DOHH2 (cell line): ENCODE measurements around the gene ZNF232.

Experiments used
- H3F3A ChIP-seq: fragments of 200-600 bp; sonication (generic), shearing (Covaris generic); 2 replicates; pipeline ENCODE4 v1.6.0; 2016; ENCODE audit warnings: antibody characterized with exemption, mild to moderate bottlenecking; ENCODE audit not compliant: control insufficient read depth, insufficient read depth
- H3K27ac ChIP-seq: fragments of 200-600 bp; sonication (generic); 2 replicates; pipeline ENCODE4 v1.5.1; 2014; ENCODE audit warnings: low read depth, mild to moderate bottlenecking, low read length, moderate library complexity
- H3K27me3 ChIP-seq: fragments of 200-600 bp; sonication (generic); 2 replicates; pipeline ENCODE4 v1.6.1; 2014; ENCODE audit warnings: mild to moderate bottlenecking, low read length, mixed read lengths; ENCODE audit not compliant: control insufficient read depth
- H3K36me3 ChIP-seq: fragments of 200-600 bp; sonication (generic); 2 replicates; pipeline ENCODE4 v1.6.1; 2014; ENCODE audit warnings: mild to moderate bottlenecking, low read length, moderate library complexity, mixed read lengths; ENCODE audit not compliant: control insufficient read depth
- H3K4me1 ChIP-seq: fragments of 200-600 bp; sonication (generic); 2 replicates; pipeline ENCODE4 v1.6.1; 2014; ENCODE audit warnings: mild to moderate bottlenecking, low read length, mixed read lengths; ENCODE audit not compliant: control insufficient read depth
- H3K4me2 ChIP-seq: fragments of 200-600 bp; sonication (generic); 2 replicates; pipeline ENCODE4 v1.6.0; 2014; ENCODE audit warnings: mild to moderate bottlenecking, low read length, moderate library complexity
- H3K4me3 ChIP-seq: fragments of 200-600 bp; sonication (generic); 2 replicates; pipeline ENCODE4 v1.5.1; 2014; ENCODE audit warnings: mild to moderate bottlenecking, low read length, mixed read lengths
- H3K79me2 ChIP-seq: fragments of 200-600 bp; sonication (generic); 2 replicates; pipeline ENCODE4 v1.6.1; 2014; ENCODE audit warnings: mild to moderate bottlenecking, low read length, mixed read lengths; ENCODE audit not compliant: control insufficient read depth
- H3K9me2 ChIP-seq: fragments of 200-600 bp; sonication (generic); replicated peaks from 2 replicates; pipeline ENCODE4 v1.6.1; 2014; ENCODE audit warnings: mild to moderate bottlenecking, low read length, mixed read lengths; ENCODE audit not compliant: control insufficient read depth
- H3K9me3 ChIP-seq: fragments of 200-600 bp; sonication (generic); 2 replicates; pipeline ENCODE4 v1.6.1; 2014; ENCODE audit warnings: antibody characterized with exemption, low read length, mixed read lengths; ENCODE audit not compliant: control insufficient read depth, insufficient read depth
- H4K20me1 ChIP-seq: fragments of 200-600 bp; sonication (generic); 2 replicates; pipeline ENCODE4 v1.6.0; 2014; ENCODE audit warnings: low read depth, mild to moderate bottlenecking, antibody characterized with exemption, low read length, moderate library complexity; ENCODE audit not compliant: control insufficient read depth, insufficient read depth
- CTCF ChIP-seq: fragments of 200-600 bp; sonication (generic); IDR thresholded peaks from one replicate; pipeline ENCODE4 v1.5.1; 2014; ENCODE audit warnings: antibody characterized with exemption, mild to moderate bottlenecking, low read depth, low read length; ENCODE audit not compliant: poor library complexity, severe bottlenecking
- EZH2phosphoT487 ChIP-seq: fragments of 200-600 bp; sonication (generic); IDR thresholded peaks from 2 replicates; pipeline ENCODE4 v1.6.1; 2017; ENCODE audit warnings: borderline replicate concordance, mild to moderate bottlenecking, antibody characterized with exemption, low read length, moderate library complexity, mixed read lengths

The ZNF232 gene

DNA sequence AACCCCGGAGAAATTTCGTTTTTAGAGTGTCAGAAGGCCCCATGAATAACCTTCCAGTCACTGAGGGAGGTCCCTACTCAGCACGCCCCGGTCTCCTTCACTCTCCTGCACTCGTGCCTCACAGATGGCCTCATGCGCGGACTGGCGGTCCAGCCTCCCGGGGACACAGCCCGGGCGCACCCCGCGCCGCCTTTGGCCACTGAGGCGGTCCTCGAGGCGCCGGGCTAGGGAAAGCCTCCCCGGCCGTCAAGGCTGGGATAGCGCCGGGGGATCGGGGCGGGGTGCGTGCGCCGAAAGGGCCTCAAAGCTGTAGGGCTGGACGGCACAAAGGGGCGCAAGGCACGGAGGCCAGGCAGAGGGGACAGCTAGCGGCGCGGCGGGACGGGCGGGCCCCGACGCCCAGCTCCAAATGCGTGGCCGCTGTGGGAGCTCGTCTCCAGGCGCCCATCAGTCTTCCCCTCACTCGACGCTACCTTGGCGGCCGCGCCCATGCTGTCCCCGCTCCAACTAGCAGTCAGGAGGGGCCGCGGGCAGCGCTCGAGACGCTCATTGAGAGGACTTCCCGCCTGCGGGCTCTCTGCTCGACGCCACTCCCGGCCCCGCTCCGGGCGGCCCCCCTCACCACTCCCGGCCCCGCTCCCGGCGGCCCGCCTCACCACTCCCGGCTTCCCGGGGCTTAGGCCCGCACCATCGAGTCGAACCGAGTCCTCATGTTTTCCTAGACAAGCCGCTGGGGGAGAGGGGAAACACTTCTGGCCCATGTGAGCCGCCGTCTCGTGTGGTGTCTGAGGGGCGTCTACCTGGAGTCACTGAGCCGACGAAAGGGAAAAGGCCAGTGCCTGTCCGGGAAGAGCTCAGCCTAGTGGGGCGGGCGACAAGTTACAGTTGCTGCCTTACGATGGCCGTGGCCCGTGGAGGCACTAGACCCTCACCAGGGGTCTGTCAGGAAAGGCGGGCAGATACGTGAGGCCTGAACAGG lies 4.3 kb upstream of the ZNF232 start, which contains the start of gene USP6:
USP6 (plus strand) TSS at position 360 of the 979 bp plus-strand sequence. CDS start 14,336 bp downstream, outside the sequence.
- no peak for TF ChIP-seq CTCF
- no peak for TF ChIP-seq EZH2phosphoT487
- Histone ChIP-seq H3K9me3 (no peaks in the 10 kb centered on the region), H3K27me3 (no peaks in the 10 kb centered on the region), H3K4me1 (peaks cover 10% of the 10 kb centered on the region), H3F3A (peaks cover 18% of the 10 kb centered on the region), H3K4me3 (no peak within 1 kb of the TSS), H3K36me3 (peaks cover 20% of the 10 kb centered on the region), H3K9me2 (no peaks in the 10 kb centered on the region), H3K27ac (no peak within 1 kb of the TSS), H3K4me2 (no peak within 1 kb of the TSS), H3K79me2 (peaks cover 25% of the 10 kb centered on the region), H4K20me1 (no peaks in the 10 kb centered on the region)

DNA sequence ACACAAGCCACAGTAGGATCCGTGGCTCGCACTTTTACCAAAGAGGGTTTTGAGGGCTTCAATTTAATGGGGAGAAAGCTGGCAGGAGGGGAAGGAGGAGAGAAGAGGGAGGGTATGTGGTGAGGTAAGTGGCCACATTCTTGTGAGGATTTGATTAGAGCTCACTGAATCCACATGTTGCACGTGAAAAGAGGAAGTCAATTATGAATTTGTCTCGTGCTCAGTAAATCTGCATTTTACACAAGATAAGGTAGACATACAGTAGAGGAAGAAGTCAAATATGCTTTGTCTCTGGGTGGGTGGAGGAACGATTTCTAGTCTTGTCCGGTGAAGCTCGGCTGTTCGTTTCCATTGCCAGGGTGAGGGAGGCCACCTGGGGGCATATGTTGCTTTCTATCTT lies 862 bp downstream of the ZNF232 start:
- Histone ChIP-seq H3K9me3 (peaks cover 3% of the 10 kb centered on the region; the same call in 1 of the 2 replicates), H3F3A (peaks cover 18% of the 10 kb centered on the region), H3K9me2 (no peaks in the 10 kb centered on the region), H3K4me2 (peak overlapping the region; percentile 71), H3K27ac (peak overlapping the region; percentile 74), H3K4me3 (peak overlapping the region; percentile 95), H3K36me3 (peaks cover 68% of the 10 kb centered on the region), H3K4me1 (peaks cover 28% of the 10 kb centered on the region), H3K79me2 (peaks cover 64% of the 10 kb centered on the region), H3K27me3 (no peaks in the 10 kb centered on the region), H4K20me1 (no peaks in the 10 kb centered on the region; the same call in 1 of the 2 replicates)
- TF ChIP-seq EZH2phosphoT487 (no peak), CTCF (no peak)

- Histone ChIP-seq H3K27me3 (no peaks in the 10 kb centered on the region), H3K79me2 (peaks cover 5% of the 10 kb centered on the region), H3F3A (peaks cover 14% of the 10 kb centered on the region), H3K9me2 (no peaks in the 10 kb centered on the region), H4K20me1 (no peaks in the 10 kb centered on the region), H3K4me2 (no peak overlapping the region), H3K9me3 (0 out of 2 replicates have a peak, but pooled peaks cover 2% of the 10 kb centered on the region), H3K4me1 (no peaks in the 10 kb centered on the region), H3K4me3 (no peak overlapping the region), H3K27ac (no peak overlapping the region), H3K36me3 (peaks cover 18% of the 10 kb centered on the region)
- TF ChIP-seq CTCF (no peak), EZH2phosphoT487 (no peak)
These were observed 10.8 kb downstream of the ZNF232 start for GRCh38 chr17:5100832-5101231.
